GM18517 (cell line): ENCODE results near the gene CPVL.

Source experiments
- ATAC-seq: cut with Tn5 transposase; IDR thresholded peaks from one replicate; pipeline ENCODE4 v1.9.1; 2021; ENCODE audit warnings: mild to moderate bottlenecking, moderate library complexity; ENCODE audit not compliant: unreplicated experiment

Gene CPVL

DNA sequence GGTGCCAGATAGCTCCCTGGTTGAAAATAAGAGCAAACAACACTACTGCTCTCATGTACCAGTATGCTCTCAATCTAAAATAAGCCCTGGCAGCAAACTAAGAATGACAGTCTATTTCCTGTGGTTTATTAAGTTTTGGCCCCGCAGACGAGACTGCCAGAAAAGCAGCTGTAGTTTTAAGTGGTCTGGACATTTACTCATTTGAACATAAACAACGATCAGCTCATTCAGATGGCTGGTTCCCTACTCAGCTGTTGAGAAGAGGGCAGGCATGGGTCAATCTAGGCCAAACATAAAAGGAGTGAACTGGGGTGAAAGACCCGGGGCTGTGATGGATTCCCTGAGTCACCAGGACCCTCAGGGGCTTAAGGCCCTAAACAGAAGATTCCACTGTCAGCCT, 192.7 kb downstream of the CPVL start:
- ATAC-seq: no peak
